IPS DF 6.9 (cell line): Measurements from ENCODE around the gene LEMD1.
"Not testable (repeated sequence)": the region's sequence is repeated elsewhere in the genome, so short reads cannot be mapped to it uniquely, and the experiment has no call there.

ENCODE experiments used
- DNase-seq: peaks from one replicate; pipeline ENCODE4 v3.0.0-alpha.2; 2013; ENCODE audit warnings: low read depth, low spot score
- H3K27ac ChIP-seq: one replicate; pipeline ENCODE4 v1.5.1; 2013; ENCODE audit warnings: low read length, control low read depth
- H3K27me3 ChIP-seq: 2 replicates; pipeline ENCODE4 v1.6.1; 2013; ENCODE audit warnings: mild to moderate bottlenecking, low read length; ENCODE audit not compliant: control insufficient read depth, insufficient read depth
- H3K36me3 ChIP-seq: 2 replicates; pipeline ENCODE4 v1.6.1; 2013; ENCODE audit warnings: low read length; ENCODE audit not compliant: control insufficient read depth, insufficient read depth
- H3K4me1 ChIP-seq: 2 replicates; pipeline ENCODE4 v1.6.1; 2013; ENCODE audit warnings: low read length; ENCODE audit not compliant: control insufficient read depth, insufficient read depth
- H3K4me3 ChIP-seq: 2 replicates; pipeline ENCODE4 v1.5.1; 2013; ENCODE audit warnings: mild to moderate bottlenecking, low read length
- H3K9me3 ChIP-seq: 2 replicates; pipeline ENCODE4 v1.6.1; 2013; ENCODE audit warnings: low read length, inconsistent platforms; ENCODE audit not compliant: control insufficient read depth, insufficient read depth
- WGBS: extraction: QIAGEN DNeasy Blood & Tissue Kit; methylation state at CpG from one replicate; pipeline ENCODE4 v1.1.7; 2013; ENCODE audit warnings: mixed read lengths, missing lambda C conversion rate; ENCODE audit not compliant: insufficient read length, insufficient coverage; 5-methylcytosine and 5-hydroxymethylcytosine counted together

Gene LEMD1

DNA sequence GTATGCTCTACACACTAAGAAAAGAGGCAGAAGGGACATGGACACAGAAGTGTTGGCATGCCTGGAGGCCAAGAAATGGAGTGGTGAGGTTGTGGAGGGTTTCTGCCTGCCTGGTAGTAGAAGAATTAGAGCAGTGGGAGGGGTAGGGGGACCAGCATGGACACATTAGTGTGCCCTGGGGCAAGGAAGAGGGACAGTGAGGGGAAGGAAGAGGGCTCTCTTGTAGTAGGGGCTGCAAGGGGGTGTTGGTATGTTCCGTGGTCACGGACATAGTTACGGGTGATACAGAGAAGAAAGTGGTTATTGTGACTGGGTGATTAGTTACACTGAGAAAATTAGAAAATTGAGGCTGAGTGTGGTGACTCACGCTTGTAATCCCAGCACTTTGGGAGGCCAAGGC lies 23.3 kb downstream of the LEMD1 start:
- Histone ChIP-seq H3K27me3 (no peaks in the 10 kb centered on the region), H3K4me3 (no peak overlapping the region), H3K4me1 (peaks cover 2% of the 10 kb centered on the region; the same call in 1 of the 2 replicates), H3K36me3 (no peaks in the 10 kb centered on the region), H3K27ac (no peak overlapping the region), H3K9me3 (no peaks in the 10 kb centered on the region)
- no peak for DNase-seq
- no CpG with 5 or more reads among the region's 4 CpGs for WGBS

DNA sequence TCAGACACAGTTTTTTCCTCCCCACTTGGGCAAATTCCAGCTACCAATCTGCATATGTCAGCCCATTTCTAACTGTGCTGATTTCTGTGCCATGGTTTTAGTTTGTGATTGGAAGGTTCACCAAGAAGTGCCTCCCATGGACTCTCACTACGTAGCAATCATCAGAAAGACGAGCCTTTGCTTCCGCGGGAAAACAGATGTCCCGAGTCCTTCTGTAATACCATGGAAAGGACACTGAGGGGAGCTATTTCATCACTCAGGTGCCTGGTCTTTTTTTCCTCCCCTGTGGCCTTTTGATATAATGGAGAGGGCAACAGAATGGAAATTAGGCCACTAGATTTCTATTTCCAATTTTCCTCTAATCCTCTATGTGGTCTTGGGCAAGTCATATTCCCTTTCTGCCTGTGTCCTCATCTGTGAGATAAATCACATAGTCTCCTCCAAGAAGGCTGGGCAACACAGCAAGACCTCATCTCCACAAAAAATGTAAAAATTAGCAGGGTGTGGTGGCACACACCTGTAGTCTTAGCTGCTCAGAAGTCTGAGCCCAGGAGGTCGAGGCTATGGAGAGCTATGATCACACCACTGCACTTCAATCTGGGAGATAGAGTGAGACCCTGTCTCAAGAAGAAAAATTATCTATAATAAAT lies 24.8 kb downstream of the LEMD1 start:
- WGBS, result no CpG with 5 or more reads among the region's 6 CpGs
- Histone ChIP-seq H3K4me1 (peaks cover 2% of the 10 kb centered on the region; the same call in 1 of the 2 replicates), H3K27ac (no peak overlapping the region), H3K9me3 (no peaks in the 10 kb centered on the region), H3K4me3 (no peak overlapping the region), H3K36me3 (no peaks in the 10 kb centered on the region), H3K27me3 (no peaks in the 10 kb centered on the region)
- peak; percentile 66 for DNase-seq

DNA sequence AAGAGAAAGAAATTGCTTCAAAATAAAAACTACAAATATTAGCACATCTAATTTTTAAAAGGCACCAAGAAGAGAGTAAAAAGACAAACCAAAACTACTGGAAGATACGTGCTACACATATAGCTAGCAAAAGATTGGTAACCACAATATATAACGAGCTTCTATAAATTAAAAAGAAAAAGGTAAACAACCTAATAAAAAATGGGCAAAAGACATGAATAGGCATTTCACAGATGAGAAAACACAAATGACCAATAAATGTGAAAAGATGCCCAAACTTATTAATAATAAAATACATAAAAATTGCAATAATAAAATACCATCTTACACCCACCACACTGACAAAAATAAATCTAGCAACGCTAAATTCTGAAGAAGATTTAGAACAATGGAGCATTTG lies 26.2 kb downstream of the LEMD1 start:
- WGBS, result no CpG with 5 or more reads among the region's 3 CpGs
- peaks cover 2% of the 10 kb centered on the region; the same call in 1 of the 2 replicates for H3K4me1 ChIP-seq
- DNase-seq, result no peak
- no peak overlapping the region for H3K27ac ChIP-seq
- no peaks in the 10 kb centered on the region for H3K27me3 ChIP-seq
- H3K4me3 ChIP-seq, result no peak overlapping the region
- H3K36me3 ChIP-seq, result no peaks in the 10 kb centered on the region
- H3K9me3 ChIP-seq, result no peaks in the 10 kb centered on the region

DNA sequence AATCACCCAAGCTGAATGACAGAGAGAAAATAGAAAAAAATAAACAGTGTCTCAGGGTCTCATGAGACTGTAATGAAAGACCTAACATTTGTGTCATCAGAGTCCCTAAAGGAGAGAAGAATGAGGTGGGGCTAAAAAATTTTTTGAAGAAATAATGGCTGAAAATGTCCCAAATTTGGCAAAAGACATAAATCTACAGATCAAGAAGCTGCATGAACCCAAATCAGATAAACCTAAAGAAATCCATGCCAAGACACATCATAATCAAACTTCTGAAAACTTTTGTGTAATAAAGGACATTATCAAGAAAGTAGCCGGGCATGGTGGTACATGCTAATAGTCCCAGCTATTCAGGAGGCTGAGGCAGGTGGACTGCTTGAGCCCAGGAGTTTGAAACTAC lies 29.2 kb downstream of the LEMD1 start:
- H3K36me3 ChIP-seq, result no peaks in the 10 kb centered on the region
- H3K4me3 ChIP-seq, result no peak overlapping the region
- H3K27ac ChIP-seq, result no peak overlapping the region
- no CpG with 5 or more reads among the region's 1 CpG for WGBS
- DNase-seq, result no peak
- H3K4me1 ChIP-seq, result peaks cover 2% of the 10 kb centered on the region; the same call in 1 of the 2 replicates
- no peaks in the 10 kb centered on the region for H3K27me3 ChIP-seq
- H3K9me3 ChIP-seq, result no peaks in the 10 kb centered on the region

DNA sequence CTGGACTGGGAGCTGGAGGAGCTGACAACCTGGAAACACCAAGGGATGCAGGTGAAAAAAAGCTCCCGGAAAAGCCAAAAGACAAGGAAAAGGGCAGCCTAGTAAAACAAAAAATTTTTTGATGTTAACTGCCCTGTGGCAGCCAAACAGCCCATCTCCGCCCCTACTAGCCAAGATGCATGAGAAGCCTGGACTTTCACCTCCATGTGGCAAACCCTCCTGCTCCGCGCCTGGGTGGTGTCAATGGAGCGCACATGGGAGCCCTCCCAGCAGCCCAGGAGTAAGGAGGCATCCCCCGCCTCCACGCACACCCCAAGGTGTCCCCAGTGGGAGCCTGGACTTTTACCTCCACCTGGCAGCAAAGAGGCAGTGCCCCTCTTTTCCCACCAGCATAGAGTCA lies 30.5 kb downstream of the LEMD1 start:
- Histone ChIP-seq H3K27ac (no peak overlapping the region), H3K36me3 (no peaks in the 10 kb centered on the region), H3K4me1 (no peaks in the 10 kb centered on the region), H3K27me3 (no peaks in the 10 kb centered on the region), H3K4me3 (no peak overlapping the region), H3K9me3 (no peaks in the 10 kb centered on the region)
- no CpG with 5 or more reads among the region's 7 CpGs for WGBS
- DNase-seq, result no peak

DNA sequence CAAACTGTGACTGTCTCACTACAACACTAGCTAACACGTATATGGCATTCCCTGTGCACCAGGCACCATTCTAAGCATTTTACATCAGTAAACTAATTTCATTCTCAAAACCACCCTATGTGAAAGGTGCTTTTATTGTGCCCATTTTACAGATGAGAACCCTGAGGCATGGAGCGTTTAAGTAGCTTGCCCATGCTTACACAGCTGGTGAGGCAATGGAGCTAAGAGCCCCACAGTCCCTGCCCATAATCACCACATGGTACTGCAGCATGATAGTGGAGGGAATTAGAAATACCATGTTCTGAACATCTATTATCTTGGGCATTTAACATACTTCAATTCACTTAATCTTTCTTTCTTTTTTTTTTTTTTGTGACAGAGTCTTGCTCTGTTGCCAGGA lies 34.0 kb downstream of the LEMD1 start:
- Histone ChIP-seq H3K27me3 (no peaks in the 10 kb centered on the region), H3K9me3 (no peaks in the 10 kb centered on the region), H3K4me1 (no peaks in the 10 kb centered on the region), H3K36me3 (no peaks in the 10 kb centered on the region), H3K27ac (no peak overlapping the region), H3K4me3 (no peak overlapping the region)
- WGBS, result no CpG with 5 or more reads among the region's 2 CpGs
- DNase-seq, result no peak

DNA sequence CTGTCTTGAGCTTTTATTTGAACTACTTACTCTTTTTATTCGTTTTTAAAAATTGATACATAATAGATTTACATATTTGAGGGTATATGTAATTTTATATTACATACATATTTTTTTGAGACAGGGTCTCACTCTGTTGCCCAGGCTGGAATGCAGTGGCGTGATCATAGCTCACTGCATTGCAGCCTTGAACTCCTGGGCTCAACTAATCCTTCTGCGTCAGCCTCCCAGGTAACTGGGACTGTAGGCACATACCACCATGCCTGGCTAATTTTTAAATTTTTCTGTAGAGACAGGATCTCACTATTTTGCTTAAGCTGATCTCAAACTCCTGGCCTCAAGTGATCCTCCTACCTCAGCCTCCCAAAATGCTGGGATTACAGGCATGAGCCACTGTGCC lies 38.9 kb downstream of the LEMD1 start:
- H3K4me1 ChIP-seq, H3K4me3 ChIP-seq, H3K27ac ChIP-seq, H3K9me3 ChIP-seq, H3K36me3 ChIP-seq, DNase-seq, H3K27me3 ChIP-seq: not testable (repeated sequence)
- WGBS, result no CpG with 5 or more reads among the region's 3 CpGs

DNA sequence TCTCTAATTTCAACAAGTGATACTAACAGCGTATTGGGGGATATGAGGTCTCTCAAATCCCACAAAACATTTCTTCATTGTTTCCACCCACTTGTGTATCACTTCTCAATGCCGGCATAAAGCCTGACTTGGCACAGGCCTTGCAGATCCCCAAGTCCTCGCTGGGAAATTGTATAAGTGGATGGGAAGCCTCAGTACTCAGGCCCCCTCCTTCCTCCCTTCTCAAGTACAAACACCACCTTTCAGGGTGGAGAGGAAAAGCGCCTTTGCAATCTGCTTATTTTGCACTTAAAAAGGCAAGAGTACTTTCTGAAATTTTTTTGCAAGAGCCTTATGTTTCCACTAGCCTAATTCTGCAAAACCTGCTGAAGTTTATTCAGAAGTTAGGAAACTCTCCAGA lies 39.3 kb downstream of the LEMD1 start:
- WGBS, result no CpG with 5 or more reads among the region's 4 CpGs
- Histone ChIP-seq H3K27ac (no peak overlapping the region), H3K36me3 (no peaks in the 10 kb centered on the region), H3K4me3 (no peak overlapping the region), H3K9me3 (no peaks in the 10 kb centered on the region), H3K4me1 (peaks cover 1% of the 10 kb centered on the region; the same call in 1 of the 2 replicates), H3K27me3 (no peaks in the 10 kb centered on the region)
- no peak for DNase-seq

DNA sequence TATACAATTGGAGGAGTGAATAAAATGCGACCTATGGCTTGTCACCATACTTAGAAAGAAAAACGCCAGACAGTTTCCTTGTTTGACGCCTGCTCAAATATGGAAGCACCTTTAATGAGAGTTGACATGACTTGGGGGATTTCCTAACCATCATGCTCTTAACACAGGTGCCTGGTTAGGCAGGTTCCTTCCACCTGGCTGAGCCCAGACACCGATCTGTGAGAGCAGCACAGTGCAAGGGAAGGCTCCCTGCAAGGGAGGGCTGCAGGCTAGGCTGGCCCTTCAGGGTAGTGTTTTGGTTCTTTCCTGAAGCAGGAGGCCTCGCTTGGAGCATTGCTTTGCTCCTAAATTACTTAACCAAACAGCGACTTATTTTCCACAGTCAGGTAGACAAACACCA lies 40.6 kb downstream of the LEMD1 start:
- Histone ChIP-seq H3K36me3 (no peaks in the 10 kb centered on the region), H3K4me1 (peaks cover 3% of the 10 kb centered on the region; the same call in 1 of the 2 replicates), H3K27ac (no peak overlapping the region), H3K9me3 (no peaks in the 10 kb centered on the region), H3K4me3 (no peak overlapping the region), H3K27me3 (no peaks in the 10 kb centered on the region)
- DNase-seq, result no peak
- WGBS, result no CpG with 5 or more reads among the region's 6 CpGs

DNA sequence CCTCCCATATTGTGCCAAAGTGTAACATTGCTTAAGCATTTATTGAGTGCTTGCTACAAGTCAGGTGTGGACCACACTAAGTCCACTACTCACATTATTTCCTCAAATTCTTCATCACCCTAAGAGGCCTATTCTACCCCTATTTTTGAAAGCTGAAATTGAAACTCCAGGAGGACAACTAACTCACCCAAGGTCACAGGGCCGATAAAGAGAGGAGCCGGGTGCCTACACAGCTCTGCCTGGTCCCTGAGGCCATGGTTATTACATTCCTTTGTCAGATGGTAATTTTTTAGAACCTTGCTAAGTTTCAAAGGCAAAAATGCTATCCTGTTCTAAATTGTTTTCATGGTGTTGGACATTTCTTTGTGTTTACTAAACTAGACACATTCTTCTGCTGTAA lies 41.0 kb downstream of the LEMD1 start:
- no peak overlapping the region for H3K27ac ChIP-seq
- no peaks in the 10 kb centered on the region for H3K9me3 ChIP-seq
- WGBS, result no CpG with 5 or more reads among the region's 2 CpGs
- no peak overlapping the region for H3K4me3 ChIP-seq
- peaks cover 3% of the 10 kb centered on the region; the same call in 1 of the 2 replicates for H3K4me1 ChIP-seq
- no peak for DNase-seq
- no peaks in the 10 kb centered on the region for H3K36me3 ChIP-seq
- H3K27me3 ChIP-seq, result no peaks in the 10 kb centered on the region

DNA sequence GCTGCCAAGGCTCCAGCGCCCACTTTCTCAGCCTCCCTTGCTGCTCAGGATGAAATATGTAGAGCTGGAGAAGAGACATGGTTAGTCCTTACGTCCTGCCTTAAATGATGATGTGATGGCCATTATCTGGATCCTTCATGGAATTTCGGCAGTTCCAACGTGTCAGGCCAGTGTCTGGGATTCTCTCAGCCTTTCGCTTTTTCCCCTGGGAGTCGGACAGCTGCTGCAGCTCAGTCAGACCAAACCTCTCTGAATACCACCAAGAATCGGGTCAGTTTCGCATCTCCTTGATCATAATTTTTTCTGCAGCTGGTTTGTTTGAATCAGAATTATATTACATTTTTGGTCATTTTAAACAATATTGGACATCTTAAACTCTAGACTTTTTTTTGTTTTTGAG lies 42.8 kb downstream of the LEMD1 start:
- DNase-seq, result no peak
- Histone ChIP-seq H3K27ac (no peak overlapping the region), H3K4me1 (peaks cover 3% of the 10 kb centered on the region; the same call in 1 of the 2 replicates), H3K4me3 (no peak overlapping the region), H3K36me3 (no peaks in the 10 kb centered on the region), H3K27me3 (no peaks in the 10 kb centered on the region), H3K9me3 (no peaks in the 10 kb centered on the region)
- no CpG with 5 or more reads among the region's 8 CpGs for WGBS
